A549 (cell line): ENCODE measurements around the gene FAM228B. TPM values are rescaled to one million over a fixed set of nuclear protein-coding genes. Genes with fewer than 3 reads are reported as not detected.

ENCODE experiments used
- ATAC-seq, 2 experiments: fragments of 200-7000 bp in 1 of 2; fragments of >200 bp in 1 of 2; cut with Nextera tagmentation in 1 of 2; cut with Tn5 transposase in 1 of 2; 3 replicates each; pipeline versions ENCODE4 v1.8.0 to v1.9.1; 2018 to 2020; ENCODE audit warnings: mild to moderate bottlenecking in 1 of 2, moderate library complexity in 1 of 2
- CTCF ChIA-PET: fragments of 300-600 bp; sonication (Branson Sonifier 250); formaldehyde crosslinking; extraction: SDS; loops from one replicate; lab custom pipeline; 2021; ENCODE audit warnings: antibody characterized with exemption, inconsistent platforms; lab: Yijun Ruan, JAX
- POLR2A ChIA-PET: fragments of 350-600 bp; formaldehyde crosslinking; extraction: SDS; loops from one replicate; lab custom pipeline; 2021; ENCODE audit warnings: antibody characterized with exemption, inconsistent platforms; lab: Yijun Ruan, JAX
- DNase-seq, 2 experiments: peaks; one replicate each; pipeline versions ENCODE4 v3.0.0 to v3.0.0-alpha.2; 2011 to 2016; ENCODE audit warnings: low read depth in 1 of 2, low spot score in 1 of 2
- FAIRE-seq: peaks from 2 replicates; lab custom pipeline; 2011; peaks lifted over from hg19 to GRCh38; lab: Jason Lieb, UNC
- H3K27ac ChIP-seq, 2 experiments: fragments of >200 bp; sonication (Bioruptor Twin); formaldehyde crosslinking; 3 replicates each; pipeline ENCODE4 v1.5.1; 2016 to 2017
- H3K4me1 ChIP-seq: fragments of >200 bp; sonication (Bioruptor Twin); formaldehyde crosslinking; 3 replicates; pipeline ENCODE4 v1.6.1; 2016
- H3K4me2 ChIP-seq: fragments of >200 bp; sonication (Bioruptor Twin); formaldehyde crosslinking; 3 replicates; pipeline ENCODE4 v1.6.1; 2016
- H3K4me3 ChIP-seq: fragments of >200 bp; sonication (Bioruptor Twin); formaldehyde crosslinking; 3 replicates; pipeline ENCODE4 v1.5.1; 2016
- H3K9me3 ChIP-seq: fragments of >200 bp; sonication (Bioruptor Twin); formaldehyde crosslinking; 3 replicates; pipeline ENCODE4 v1.6.1; 2016
- CBX2 ChIP-seq: fragments of 200-600 bp; sonication (generic); IDR thresholded peaks from 2 replicates; pipeline ENCODE4 v1.6.1; 2016; ENCODE audit warnings: low read depth, mild to moderate bottlenecking, borderline replicate concordance
- CBX8 ChIP-seq: fragments of 200-600 bp; sonication (generic); IDR thresholded peaks from 2 replicates; pipeline ENCODE4 v1.6.1; 2016
- CEBPB ChIP-seq, 2 experiments: fragments of >200 bp in 1 of 2; sonication (Bioruptor Twin) in 1 of 2; formaldehyde crosslinking in 1 of 2; IDR thresholded peaks; 2 replicates each; pipeline ENCODE4 v1.6.1; 2012 to 2016
- CHD2 ChIP-seq: fragments of 150-350 bp; IDR thresholded peaks from 2 replicates; pipeline ENCODE4 v1.6.1; 2014; ENCODE audit warnings: low read length; ENCODE audit not compliant: partially characterized antibody
- CHD4 ChIP-seq: fragments of 200-600 bp; sonication (generic); IDR thresholded peaks from 2 replicates; pipeline ENCODE4 v1.6.1; 2016; ENCODE audit warnings: antibody characterized with exemption, mild to moderate bottlenecking, borderline replicate concordance
- EHF ChIP-seq: fragments of 250-450 bp; sonication (Bioruptor Pico); IDR thresholded peaks from 2 replicates; pipeline ENCODE4 v1.5.0; 2020; ENCODE audit warnings: mild to moderate bottlenecking
- EHMT2 ChIP-seq: fragments of 200-600 bp; sonication (generic); IDR thresholded peaks from 2 replicates; pipeline ENCODE4 v1.6.1; 2016; ENCODE audit warnings: antibody characterized with exemption, low read depth, mild to moderate bottlenecking, moderate library complexity
- EP300 ChIP-seq, 2 experiments: fragments of >200 bp; sonication (Bioruptor Twin); formaldehyde crosslinking; IDR thresholded peaks; 2 replicates in 1 of 2; 3 replicates in 1 of 2; pipeline ENCODE4 v1.6.1; 2016 to 2017
- ESRRA ChIP-seq: fragments of 150-350 bp; IDR thresholded peaks from 2 replicates; pipeline ENCODE4 v1.6.1; 2014; ENCODE audit warnings: mild to moderate bottlenecking, low read length, borderline replicate concordance
- GATA3 ChIP-seq: IDR thresholded peaks from 2 replicates; pipeline ENCODE4 v1.6.1; 2012; ENCODE audit warnings: borderline replicate concordance
- HDAC2 ChIP-seq: fragments of 200-600 bp; sonication (generic); IDR thresholded peaks from 2 replicates; pipeline ENCODE4 v1.6.1; 2016
- HEYL ChIP-seq: fragments of 250-450 bp; sonication (Bioruptor Pico); IDR thresholded peaks from 2 replicates; pipeline ENCODE4 v1.8.0; 2021; ENCODE audit warnings: mild to moderate bottlenecking, moderate library complexity
- JUNB ChIP-seq: fragments of >200 bp; sonication (Bioruptor Twin); formaldehyde crosslinking; IDR thresholded peaks from 2 replicates; pipeline ENCODE4 v1.6.1; 2016
- KDM1A ChIP-seq: fragments of 200-600 bp; sonication (generic); IDR thresholded peaks from 2 replicates; pipeline ENCODE4 v1.6.1; 2016; ENCODE audit warnings: low read depth, mild to moderate bottlenecking
- MAFK ChIP-seq: fragments of 450-650 bp; IDR thresholded peaks from 2 replicates; pipeline ENCODE4 v1.6.1; 2014; ENCODE audit not compliant: partially characterized antibody
- NFE2L2 ChIP-seq: fragments of 150-350 bp; conservative IDR thresholded peaks from 2 replicates; pipeline ENCODE4 v1.6.1; 2014; ENCODE audit warnings: low read length
- PHF8 ChIP-seq: fragments of 200-600 bp; sonication (generic); IDR thresholded peaks from 2 replicates; pipeline ENCODE4 v1.6.1; 2016; ENCODE audit warnings: low read depth, mild to moderate bottlenecking, antibody characterized with exemption, moderate library complexity, borderline replicate concordance
- POLR2A ChIP-seq: IDR thresholded peaks from 2 replicates; pipeline ENCODE4 v1.6.1; 2012; ENCODE audit warnings: mild to moderate bottlenecking, low read length
- RFX5 ChIP-seq: fragments of 450-650 bp; IDR thresholded peaks from 2 replicates; pipeline ENCODE4 v1.7.1; 2014; ENCODE audit warnings: antibody characterized with exemption, mild to moderate bottlenecking, moderate library complexity
- RNF2 ChIP-seq: fragments of 200-600 bp; sonication (generic); IDR thresholded peaks from 2 replicates; pipeline ENCODE4 v1.6.1; 2016; ENCODE audit warnings: low read depth, mild to moderate bottlenecking, antibody characterized with exemption, moderate library complexity, borderline replicate concordance
- TFCP2L1 ChIP-seq: fragments of 250-450 bp; sonication (Bioruptor Pico); IDR thresholded peaks from 2 replicates; pipeline ENCODE4 v1.5.0; 2021; ENCODE audit warnings: mild to moderate bottlenecking
- TP53 ChIP-seq: fragments of 250-450 bp; sonication (Bioruptor Pico); IDR thresholded peaks from 2 replicates; pipeline ENCODE4 v1.5.0; 2021; ENCODE audit warnings: mild to moderate bottlenecking, moderate library complexity
- WGBS: methylation state at CpG from one replicate; pipeline ENCODE4 v1.1.6; 2017; ENCODE audit errors: missing lambda C conversion rate; 5-methylcytosine and 5-hydroxymethylcytosine counted together
- polyA plus RNA-seq, 4 experiments: library from polyadenylated mRNA; depleted of rRNA in 3 of 4; stranded (reverse); fragments of >200 nt; fragmentation: RNase III in 1 of 4; extraction: RNeasy Plus Mini Kit Qiagen cat#74134 plus additional on column Dnase treatment in 1 of 4; gene quantifications; 2 replicates in 3 of 4; 3 replicates in 1 of 4; pipeline ENCODE4 v1.2.3, GENCODE V29; 2011 to 2017
- TF ChIP-seq, protein P1 (sequence below): fragments of 150-350 bp; IDR thresholded peaks from 2 replicates; pipeline ENCODE4 v1.6.1; 2014; ENCODE audit warnings: low read depth, mild to moderate bottlenecking, low read length
- TF ChIP-seq, protein P2 (sequence below): fragments of 250-450 bp; sonication (Bioruptor Pico); IDR thresholded peaks from 2 replicates; pipeline ENCODE4 v1.5.0; 2020; ENCODE audit warnings: low read depth, mild to moderate bottlenecking, moderate library complexity
- TF ChIP-seq, protein P3 (sequence below): fragments of >200 bp; sonication (Bioruptor Twin); formaldehyde crosslinking; IDR thresholded peaks from 3 replicates; pipeline ENCODE4 v1.5.1; 2016
- TF ChIP-seq, protein P4 (sequence below): IDR thresholded peaks from 2 replicates; pipeline ENCODE4 v1.6.1; 2012; ENCODE audit warnings: low read depth, borderline replicate concordance
- TF ChIP-seq, protein P5 (sequence below): IDR thresholded peaks from 2 replicates; pipeline ENCODE4 v1.6.1; 2012
- TF ChIP-seq, protein P6 (sequence below): fragments of 450-650 bp; IDR thresholded peaks from 2 replicates; pipeline ENCODE4 v1.6.1; 2014; ENCODE audit warnings: antibody characterized with exemption

FAM228B gene
- polyA plus RNA-seq, 2 of the 4 experiments (the other 2 are of a cell fraction) = 3.8 to 7.6 TPM

DNA sequence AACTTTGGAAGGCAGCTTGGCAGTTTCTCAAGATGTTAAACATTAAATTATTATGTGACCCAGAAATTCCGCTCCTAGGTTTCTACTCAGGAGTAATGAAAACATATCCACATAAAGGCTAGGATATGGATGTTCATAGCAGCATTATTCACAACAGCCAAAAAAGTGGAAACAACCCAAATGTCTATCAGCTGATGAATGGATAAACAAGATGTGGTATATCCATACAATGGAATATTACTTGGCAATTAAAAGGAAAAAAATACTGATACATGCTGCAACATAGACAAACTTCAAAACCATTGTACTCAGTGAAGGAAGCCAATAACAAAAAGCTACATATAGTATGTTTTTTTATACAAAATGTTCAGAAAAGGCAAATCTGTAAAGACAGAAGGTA is 39.2 kb downstream of the FAM228B start (continued):
- TF ChIP-seq, protein P1, sequence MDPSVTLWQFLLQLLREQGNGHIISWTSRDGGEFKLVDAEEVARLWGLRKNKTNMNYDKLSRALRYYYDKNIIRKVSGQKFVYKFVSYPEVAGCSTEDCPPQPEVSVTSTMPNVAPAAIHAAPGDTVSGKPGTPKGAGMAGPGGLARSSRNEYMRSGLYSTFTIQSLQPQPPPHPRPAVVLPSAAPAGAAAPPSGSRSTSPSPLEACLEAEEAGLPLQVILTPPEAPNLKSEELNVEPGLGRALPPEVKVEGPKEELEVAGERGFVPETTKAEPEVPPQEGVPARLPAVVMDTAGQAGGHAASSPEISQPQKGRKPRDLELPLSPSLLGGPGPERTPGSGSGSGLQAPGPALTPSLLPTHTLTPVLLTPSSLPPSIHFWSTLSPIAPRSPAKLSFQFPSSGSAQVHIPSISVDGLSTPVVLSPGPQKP = no peak

DNA sequence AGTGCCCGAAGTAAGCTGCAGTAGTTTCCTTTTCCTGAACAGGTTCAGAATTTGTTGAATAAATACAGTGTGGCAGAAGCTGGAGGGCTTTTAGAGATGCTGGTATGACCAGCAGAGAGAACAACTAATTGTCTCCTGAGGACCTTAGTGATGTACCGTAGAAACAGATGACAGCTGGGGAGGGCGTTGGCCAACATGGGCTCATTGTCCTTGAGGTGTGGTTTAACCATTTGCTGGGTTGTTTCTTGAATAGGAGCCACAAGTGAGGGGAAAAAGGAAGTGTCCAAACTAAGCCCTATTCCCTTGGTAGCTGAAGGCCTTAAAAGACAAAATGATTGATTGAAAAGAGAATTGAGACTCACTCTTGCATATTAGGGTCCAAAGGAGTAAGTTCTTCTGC is 39.9 kb downstream of the FAM228B start:
- TF ChIP-seq, protein P2, sequence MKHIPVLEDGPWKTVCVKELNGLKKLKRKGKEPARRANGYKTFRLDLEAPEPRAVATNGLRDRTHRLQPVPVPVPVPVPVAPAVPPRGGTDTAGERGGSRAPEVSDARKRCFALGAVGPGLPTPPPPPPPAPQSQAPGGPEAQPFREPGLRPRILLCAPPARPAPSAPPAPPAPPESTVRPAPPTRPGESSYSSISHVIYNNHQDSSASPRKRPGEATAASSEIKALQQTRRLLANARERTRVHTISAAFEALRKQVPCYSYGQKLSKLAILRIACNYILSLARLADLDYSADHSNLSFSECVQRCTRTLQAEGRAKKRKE (CRISPR knock-in tag) = no peak
- no peak for TF ChIP-seq RFX5
- TF ChIP-seq, protein P3, sequence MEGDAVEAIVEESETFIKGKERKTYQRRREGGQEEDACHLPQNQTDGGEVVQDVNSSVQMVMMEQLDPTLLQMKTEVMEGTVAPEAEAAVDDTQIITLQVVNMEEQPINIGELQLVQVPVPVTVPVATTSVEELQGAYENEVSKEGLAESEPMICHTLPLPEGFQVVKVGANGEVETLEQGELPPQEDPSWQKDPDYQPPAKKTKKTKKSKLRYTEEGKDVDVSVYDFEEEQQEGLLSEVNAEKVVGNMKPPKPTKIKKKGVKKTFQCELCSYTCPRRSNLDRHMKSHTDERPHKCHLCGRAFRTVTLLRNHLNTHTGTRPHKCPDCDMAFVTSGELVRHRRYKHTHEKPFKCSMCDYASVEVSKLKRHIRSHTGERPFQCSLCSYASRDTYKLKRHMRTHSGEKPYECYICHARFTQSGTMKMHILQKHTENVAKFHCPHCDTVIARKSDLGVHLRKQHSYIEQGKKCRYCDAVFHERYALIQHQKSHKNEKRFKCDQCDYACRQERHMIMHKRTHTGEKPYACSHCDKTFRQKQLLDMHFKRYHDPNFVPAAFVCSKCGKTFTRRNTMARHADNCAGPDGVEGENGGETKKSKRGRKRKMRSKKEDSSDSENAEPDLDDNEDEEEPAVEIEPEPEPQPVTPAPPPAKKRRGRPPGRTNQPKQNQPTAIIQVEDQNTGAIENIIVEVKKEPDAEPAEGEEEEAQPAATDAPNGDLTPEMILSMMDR = no peak
- TF ChIP-seq ESRRA = no peak
- no peak for TF ChIP-seq EP300 (IDR thresholded peaks at IDR 0.05)
- no peak for TF ChIP-seq CBX8
- no peak for TF ChIP-seq CBX2
- TF ChIP-seq HDAC2 = no peak
- TF ChIP-seq, all 56 proteins: peak for 0
- Histone ChIP-seq H3K4me1 (no peaks in the 10 kb centered on the region), H3K27ac (no peak overlapping the region), H3K4me3 (no peak overlapping the region), H3K9me3 (0 out of 3 replicates have a peak, but pooled peaks cover 6% of the 10 kb centered on the region), H3K4me2 (no peak overlapping the region)
- FAIRE-seq = no peak
- CTCF ChIA-PET = interaction anchor here (0.6 to 6.5 kb wide), 10 partner anchors 10 to 339 kb away, joined by 3 to 51 read pairs (median 4); partner anchors contain the start of gene TP53I3
- ATAC-seq = no peak
- POLR2A ChIA-PET = interaction anchor here (2.3 kb wide), 1 partner anchor 79 kb away, joined by 9 read pairs; the partner anchor contains the start of gene TP53I3
- DNase-seq = no peak
- WGBS = 67% methylated on average over 3 of the region's 3 CpGs

DNA sequence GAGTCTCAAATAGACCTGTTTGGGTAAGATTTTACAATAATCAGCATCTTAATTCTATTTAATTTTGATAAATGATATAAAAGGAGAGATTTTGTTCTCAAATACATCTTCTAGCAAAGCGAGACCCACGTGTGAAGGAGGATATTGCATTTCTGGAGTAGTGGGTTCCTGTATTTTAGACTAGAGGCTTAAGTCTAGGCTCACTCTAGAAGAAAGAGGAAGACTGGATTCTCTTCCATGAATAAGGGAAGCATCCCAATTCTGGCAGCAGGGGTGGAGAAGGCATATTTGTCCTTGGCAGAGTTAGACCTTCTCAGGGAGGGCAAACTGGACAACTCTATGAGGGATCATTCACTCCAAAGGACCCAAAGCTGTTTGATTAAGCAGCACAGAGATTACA is 40.3 kb downstream of the FAM228B start:
- ChIA-PET POLR2A (interaction anchor here (2.3 kb wide), 1 partner anchor 79 kb away, joined by 9 read pairs; the partner anchor contains the start of gene TP53I3), CTCF (interaction anchor here (0.6 to 6.5 kb wide), 13 partner anchors 10 to 356 kb away, joined by 3 to 51 read pairs (median 3); partner anchors contain the start of genes ATAD2B and TP53I3)
- WGBS = 69% methylated on average over 2 of the region's 2 CpGs
- Histone ChIP-seq H3K4me2 (no peak overlapping the region), H3K27ac (no peak overlapping the region), H3K4me1 (no peaks in the 10 kb centered on the region), H3K4me3 (no peak overlapping the region), H3K9me3 (0 out of 3 replicates have a peak, but pooled peaks cover 6% of the 10 kb centered on the region)
- TF ChIP-seq TFCP2L1 (CRISPR knock-in tag) (no peak), PHF8 (no peak), NFE2L2 (no peak), KDM1A (no peak)
- ATAC-seq = no peak
- FAIRE-seq = no peak
- no peak for DNase-seq

DNA sequence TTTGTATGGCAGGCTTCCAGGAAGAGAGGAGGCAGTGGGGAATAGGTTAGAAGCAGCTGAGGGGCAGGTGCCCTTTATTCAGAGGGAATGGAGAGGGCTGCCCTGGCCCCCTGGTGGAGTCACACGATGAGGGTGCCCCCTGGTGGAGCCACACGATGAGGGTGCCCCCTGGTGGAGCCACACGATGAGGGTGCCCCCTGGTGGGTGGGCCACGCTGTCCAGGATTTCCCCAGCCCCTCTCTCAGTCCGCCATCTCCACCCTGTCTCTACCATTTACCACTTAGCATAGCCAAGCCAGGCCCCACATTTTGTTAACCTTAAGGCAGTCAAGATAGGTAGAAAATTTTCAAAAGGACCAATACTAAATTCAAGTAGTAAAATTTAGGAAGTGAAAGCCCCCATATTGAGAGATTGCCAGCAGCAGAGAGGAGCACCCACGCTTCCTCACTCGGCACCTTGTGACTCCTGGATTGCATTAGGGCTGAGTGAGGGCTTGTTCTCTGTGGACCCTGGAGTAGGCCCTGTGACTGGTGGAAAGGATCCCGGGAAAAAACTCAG is 41.2 kb downstream of the FAM228B start:
- no peak overlapping the region for H3K27ac ChIP-seq
- H3K4me1 ChIP-seq = no peaks in the 10 kb centered on the region
- no peak overlapping the region for H3K4me2 ChIP-seq
- WGBS = 56% methylated on average over 8 of the region's 8 CpGs
- H3K4me3 ChIP-seq = no peak overlapping the region
- FAIRE-seq (no peak), DNase-seq (peak; percentile 65 to 67), ATAC-seq (peak; percentile 86 to 98)
- H3K9me3 ChIP-seq = 0 out of 3 replicates have a peak, but pooled peaks cover 6% of the 10 kb centered on the region
- CTCF ChIA-PET = interaction anchor here (0.5 to 6.5 kb wide), 17 partner anchors 9 to 1884 kb away, joined by 3 to 51 read pairs (median 3); partner anchors contain the start of genes ATAD2B and TP53I3
- POLR2A ChIA-PET = interaction anchor here (2.3 kb wide), 1 partner anchor 80 kb away, joined by 9 read pairs; the partner anchor contains the start of gene TP53I3
- TF ChIP-seq EHMT2 (no peak), CHD2 (no peak), HEYL (CRISPR knock-in tag) (no peak), TP53 (CRISPR knock-in tag) (no peak), EHF (no peak), POLR2A (no peak), GATA3 (no peak), MAFK (no peak), CEBPB (IDR thresholded peaks at IDR 0.05) (no peak), CHD4 (no peak), JUNB (no peak), RNF2 (no peak), CBX2 (no peak)
- TF ChIP-seq, protein P4, sequence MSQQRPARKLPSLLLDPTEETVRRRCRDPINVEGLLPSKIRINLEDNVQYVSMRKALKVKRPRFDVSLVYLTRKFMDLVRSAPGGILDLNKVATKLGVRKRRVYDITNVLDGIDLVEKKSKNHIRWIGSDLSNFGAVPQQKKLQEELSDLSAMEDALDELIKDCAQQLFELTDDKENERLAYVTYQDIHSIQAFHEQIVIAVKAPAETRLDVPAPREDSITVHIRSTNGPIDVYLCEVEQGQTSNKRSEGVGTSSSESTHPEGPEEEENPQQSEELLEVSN = no peak
- TF ChIP-seq, protein P5, sequence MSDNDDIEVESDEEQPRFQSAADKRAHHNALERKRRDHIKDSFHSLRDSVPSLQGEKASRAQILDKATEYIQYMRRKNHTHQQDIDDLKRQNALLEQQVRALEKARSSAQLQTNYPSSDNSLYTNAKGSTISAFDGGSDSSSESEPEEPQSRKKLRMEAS = peak; percentile 30; the same call in 1 of the 2 replicates
- TF ChIP-seq, protein P6, sequence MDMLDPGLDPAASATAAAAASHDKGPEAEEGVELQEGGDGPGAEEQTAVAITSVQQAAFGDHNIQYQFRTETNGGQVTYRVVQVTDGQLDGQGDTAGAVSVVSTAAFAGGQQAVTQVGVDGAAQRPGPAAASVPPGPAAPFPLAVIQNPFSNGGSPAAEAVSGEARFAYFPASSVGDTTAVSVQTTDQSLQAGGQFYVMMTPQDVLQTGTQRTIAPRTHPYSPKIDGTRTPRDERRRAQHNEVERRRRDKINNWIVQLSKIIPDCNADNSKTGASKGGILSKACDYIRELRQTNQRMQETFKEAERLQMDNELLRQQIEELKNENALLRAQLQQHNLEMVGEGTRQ = no peak
